ENCODE data around the gene OCIAD2. TPM values are rescaled to one million over a fixed set of nuclear protein-coding genes. Genes with fewer than 3 reads are reported as not detected.

OCIAD2 gene
- total and polyA plus RNA-seq, 5 donors from 2014 or later: 83.0 to 359 (median 294) TPM

GRCh38 chr4:48944252-48944651 is 37.7 kb upstream of the OCIAD2 start:
- peaks cover 10% of the 10 kb centered on the region for H3K27me3 Mint-ChIP-seq
- Histone ChIP-seq H3K9me3 (ENCODE audit: control insufficient read depth in 2 of 2, low read length in 2 of 2) (no peaks in the 10 kb centered on the region), H3K4me3 (ENCODE audit: low read depth, low read length) (no peak overlapping the region), H3K36me3 (ENCODE audit: control insufficient read depth, insufficient read depth, low read length) (no peaks in the 10 kb centered on the region), H3K4me1 (ENCODE audit: control insufficient read depth, insufficient read depth, low read length, poor library complexity, severe bottlenecking) (peaks cover 7% of the 10 kb centered on the region), H3K27me3 (ENCODE audit: control insufficient read depth, insufficient read depth, low read length) (peaks cover 5% of the 10 kb centered on the region), H3K27ac (ENCODE audit: insufficient read depth, low read length, poor library complexity, severe bottlenecking) (no peak overlapping the region)
- peaks cover 0 to 16% (median 7%) of the 10 kb centered on the region in 4 donors for H3K4me1 Mint-ChIP-seq
- no peak for ATAC-seq (ENCODE audit: low read depth in 2 of 2)
- no peaks in the 10 kb centered on the region for H3K36me3 Mint-ChIP-seq
- H3K4me3 Mint-ChIP-seq: peak overlapping the region in 1 of 4 donors; percentile 7
- peaks cover 0 to 2% (median 0%) of the 10 kb centered on the region in 7 donors for H3K9me3 Mint-ChIP-seq
- no peak for DNase-seq
- H3K27ac Mint-ChIP-seq: no peak overlapping the region

- Histone ChIP-seq H3K36me3 (ENCODE audit: control insufficient read depth, insufficient read depth, low read length) (no peaks in the 10 kb centered on the region), H3K27me3 (ENCODE audit: control insufficient read depth, insufficient read depth, low read length) (peaks cover 5% of the 10 kb centered on the region), H3K27ac (ENCODE audit: insufficient read depth, low read length, poor library complexity, severe bottlenecking) (no peak overlapping the region), H3K4me3 (ENCODE audit: low read depth, low read length) (no peak overlapping the region), H3K9me3 (ENCODE audit: control insufficient read depth in 2 of 2, low read length in 2 of 2) (peaks cover 0 to 3% of the 10 kb centered on the region in 2 experiments), H3K4me1 (ENCODE audit: control insufficient read depth, insufficient read depth, low read length, poor library complexity, severe bottlenecking) (peaks cover 7% of the 10 kb centered on the region)
- ATAC-seq (ENCODE audit: low read depth in 2 of 2) (no peak), DNase-seq (no peak)
- peaks cover 0 to 16% (median 7%) of the 10 kb centered on the region in 4 donors for H3K4me1 Mint-ChIP-seq
- no peaks in the 10 kb centered on the region for H3K36me3 Mint-ChIP-seq
- peaks cover 10% of the 10 kb centered on the region for H3K27me3 Mint-ChIP-seq
- peaks cover 0 to 2% (median 0%) of the 10 kb centered on the region in 7 donors for H3K9me3 Mint-ChIP-seq
- H3K4me3 Mint-ChIP-seq: no peak overlapping the region
- no peak overlapping the region for H3K27ac Mint-ChIP-seq
These were observed 36.8 kb upstream of the OCIAD2 start for GRCh38 chr4:48943387-48943786.

- Mint-ChIP-seq H3K27ac (no peak overlapping the region), H3K9me3 (peaks cover 0 to 5% (median 2%) of the 10 kb centered on the region in 7 donors), H3K36me3 (peaks cover 3% of the 10 kb centered on the region), H3K4me1 (peaks cover 0 to 13% (median 6%) of the 10 kb centered on the region in 4 donors), H3K4me3 (no peak overlapping the region), H3K27me3 (no peaks in the 10 kb centered on the region)
- H3K27ac ChIP-seq (ENCODE audit: insufficient read depth, low read length, poor library complexity, severe bottlenecking): no peak overlapping the region
- DNase-seq (no peak), ATAC-seq (ENCODE audit: low read depth in 2 of 2) (no peak)
- no peaks in the 10 kb centered on the region for H3K36me3 ChIP-seq (ENCODE audit: control insufficient read depth, insufficient read depth, low read length)
- no peak overlapping the region for H3K4me3 ChIP-seq (ENCODE audit: low read depth, low read length)
- peaks cover 2% of the 10 kb centered on the region for H3K27me3 ChIP-seq (ENCODE audit: control insufficient read depth, insufficient read depth, low read length)
- peaks cover 0 to 7% of the 10 kb centered on the region in 2 experiments for H3K9me3 ChIP-seq (ENCODE audit: control insufficient read depth in 2 of 2, low read length in 2 of 2)
- peaks cover 3% of the 10 kb centered on the region for H3K4me1 ChIP-seq (ENCODE audit: control insufficient read depth, insufficient read depth, low read length, poor library complexity, severe bottlenecking)
These were observed 33.2 kb upstream of the OCIAD2 start for GRCh38 chr4:48939785-48940184.

GRCh38 chr4:48938831-48939230 is 32.3 kb upstream of the OCIAD2 start:
- H3K4me3 Mint-ChIP-seq: no peak overlapping the region
- no peak overlapping the region for H3K27ac Mint-ChIP-seq
- DNase-seq (no peak), ATAC-seq (ENCODE audit: low read depth in 2 of 2) (no peak)
- H3K27ac ChIP-seq (ENCODE audit: insufficient read depth, low read length, poor library complexity, severe bottlenecking): no peak overlapping the region
- H3K36me3 Mint-ChIP-seq: peaks cover 3% of the 10 kb centered on the region
- no peaks in the 10 kb centered on the region for H3K4me1 ChIP-seq (ENCODE audit: control insufficient read depth, insufficient read depth, low read length, poor library complexity, severe bottlenecking)
- H3K27me3 ChIP-seq (ENCODE audit: control insufficient read depth, insufficient read depth, low read length): peaks cover 2% of the 10 kb centered on the region
- H3K9me3 Mint-ChIP-seq: peaks cover 0 to 5% (median 2%) of the 10 kb centered on the region in 7 donors
- H3K9me3 ChIP-seq (ENCODE audit: control insufficient read depth in 2 of 2, low read length in 2 of 2): peaks cover 0 to 7% of the 10 kb centered on the region in 2 experiments
- no peak overlapping the region for H3K4me3 ChIP-seq (ENCODE audit: low read depth, low read length)
- H3K4me1 Mint-ChIP-seq: peaks cover 0 to 6% (median 4%) of the 10 kb centered on the region in 4 donors
- no peaks in the 10 kb centered on the region for H3K27me3 Mint-ChIP-seq
- no peaks in the 10 kb centered on the region for H3K36me3 ChIP-seq (ENCODE audit: control insufficient read depth, insufficient read depth, low read length)

- Mint-ChIP-seq H3K9me3 (peaks cover 0 to 5% (median 2%) of the 10 kb centered on the region in 7 donors), H3K27ac (no peak overlapping the region), H3K4me3 (no peak overlapping the region), H3K4me1 (peaks cover 0 to 7% (median 0%) of the 10 kb centered on the region in 4 donors), H3K27me3 (peaks cover 6% of the 10 kb centered on the region), H3K36me3 (peaks cover 3% of the 10 kb centered on the region)
- Histone ChIP-seq H3K9me3 (ENCODE audit: control insufficient read depth in 2 of 2, low read length in 2 of 2) (peaks cover 0 to 7% of the 10 kb centered on the region in 2 experiments), H3K4me3 (ENCODE audit: low read depth, low read length) (no peak overlapping the region), H3K27me3 (ENCODE audit: control insufficient read depth, insufficient read depth, low read length) (peaks cover 2% of the 10 kb centered on the region), H3K36me3 (ENCODE audit: control insufficient read depth, insufficient read depth, low read length) (no peaks in the 10 kb centered on the region), H3K4me1 (ENCODE audit: control insufficient read depth, insufficient read depth, low read length, poor library complexity, severe bottlenecking) (no peaks in the 10 kb centered on the region), H3K27ac (ENCODE audit: insufficient read depth, low read length, poor library complexity, severe bottlenecking) (no peak overlapping the region)
- ATAC-seq (ENCODE audit: low read depth in 2 of 2) (no peak), DNase-seq (no peak)
These were observed 30.5 kb upstream of the OCIAD2 start for GRCh38 chr4:48937033-48937432.

- no peaks in the 10 kb centered on the region for H3K36me3 Mint-ChIP-seq
- no peaks in the 10 kb centered on the region for H3K4me1 ChIP-seq (ENCODE audit: control insufficient read depth, insufficient read depth, low read length, poor library complexity, severe bottlenecking)
- H3K4me1 Mint-ChIP-seq: peaks cover 0 to 7% (median 0%) of the 10 kb centered on the region in 4 donors
- no peaks in the 10 kb centered on the region for H3K27me3 ChIP-seq (ENCODE audit: control insufficient read depth, insufficient read depth, low read length)
- DNase-seq (no peak), ATAC-seq (ENCODE audit: low read depth in 2 of 2) (no peak)
- H3K27ac ChIP-seq (ENCODE audit: insufficient read depth, low read length, poor library complexity, severe bottlenecking): no peak overlapping the region
- H3K27me3 Mint-ChIP-seq: peaks cover 13% of the 10 kb centered on the region
- H3K36me3 ChIP-seq (ENCODE audit: control insufficient read depth, insufficient read depth, low read length): no peaks in the 10 kb centered on the region
- H3K27ac Mint-ChIP-seq: no peak overlapping the region
- H3K4me3 Mint-ChIP-seq: no peak overlapping the region
- no peaks in the 10 kb centered on the region for H3K9me3 ChIP-seq (ENCODE audit: control insufficient read depth in 2 of 2, low read length in 2 of 2)
- no peaks in the 10 kb centered on the region for H3K9me3 Mint-ChIP-seq
- H3K4me3 ChIP-seq (ENCODE audit: low read depth, low read length): no peak overlapping the region
These were observed 24.9 kb upstream of the OCIAD2 start for GRCh38 chr4:48931459-48931858.

- Histone ChIP-seq H3K4me1 (ENCODE audit: control insufficient read depth, insufficient read depth, low read length, poor library complexity, severe bottlenecking) (no peaks in the 10 kb centered on the region), H3K9me3 (ENCODE audit: control insufficient read depth in 2 of 2, low read length in 2 of 2) (no peaks in the 10 kb centered on the region), H3K27me3 (ENCODE audit: control insufficient read depth, insufficient read depth, low read length) (no peaks in the 10 kb centered on the region), H3K36me3 (ENCODE audit: control insufficient read depth, insufficient read depth, low read length) (no peaks in the 10 kb centered on the region), H3K4me3 (ENCODE audit: low read depth, low read length) (no peak overlapping the region), H3K27ac (ENCODE audit: insufficient read depth, low read length, poor library complexity, severe bottlenecking) (no peak overlapping the region)
- H3K4me1 Mint-ChIP-seq: peaks cover 0 to 7% (median 0%) of the 10 kb centered on the region in 4 donors
- H3K9me3 Mint-ChIP-seq: no peaks in the 10 kb centered on the region
- DNase-seq (no peak), ATAC-seq (ENCODE audit: low read depth in 2 of 2) (no peak)
- H3K36me3 Mint-ChIP-seq: no peaks in the 10 kb centered on the region
- H3K27me3 Mint-ChIP-seq: peaks cover 13% of the 10 kb centered on the region
- peak overlapping the region in 2 of 3 donors; percentile 62 to 74 for H3K27ac Mint-ChIP-seq
- no peak overlapping the region for H3K4me3 Mint-ChIP-seq
These were observed 24.1 kb upstream of the OCIAD2 start for GRCh38 chr4:48930654-48931053.

GRCh38 chr4:48924416-48924815 is 17.8 kb upstream of the OCIAD2 start:
- DNase-seq: no peak
- Mint-ChIP-seq H3K4me3 (no peak overlapping the region), H3K36me3 (no peaks in the 10 kb centered on the region), H3K27me3 (peaks cover 9% of the 10 kb centered on the region), H3K4me1 (peaks cover 0 to 4% (median 0%) of the 10 kb centered on the region in 4 donors), H3K9me3 (peaks cover 0 to 6% (median 0%) of the 10 kb centered on the region in 7 donors), H3K27ac (no peak overlapping the region)
- no peak for ATAC-seq (ENCODE audit: low read depth in 2 of 2)
- Histone ChIP-seq H3K36me3 (ENCODE audit: control insufficient read depth, insufficient read depth, low read length) (no peaks in the 10 kb centered on the region), H3K9me3 (ENCODE audit: control insufficient read depth in 2 of 2, low read length in 2 of 2) (no peaks in the 10 kb centered on the region), H3K4me3 (ENCODE audit: low read depth, low read length) (no peak overlapping the region), H3K27ac (ENCODE audit: insufficient read depth, low read length, poor library complexity, severe bottlenecking) (no peak overlapping the region), H3K27me3 (ENCODE audit: control insufficient read depth, insufficient read depth, low read length) (no peaks in the 10 kb centered on the region), H3K4me1 (ENCODE audit: control insufficient read depth, insufficient read depth, low read length, poor library complexity, severe bottlenecking) (no peaks in the 10 kb centered on the region)

Measured in CD4-positive, CD25-positive, alpha-beta regulatory T cell (primary cell).